GM13976 (cell line): Measurements from ENCODE around the gene RGS9.
A peak's percentile ranks its signal among the peaks of the same experiment; 100 is the strongest.

Source experiments
- DNase-seq: peaks from one replicate; pipeline ENCODE4 v3.0.0; 2012; ENCODE audit warnings: low spot score
- in situ Hi-C: fragments of 300-500 bp; cut with MboI; formaldehyde crosslinking; loops from one replicate; pipeline ENCODE4 v1.12.0; 2022; ENCODE audit warnings: low sequenced_read_pairs, mixed read lengths, inconsistent platforms; ENCODE audit not compliant: unreplicated experiment
- TF ChIP-seq, protein P1 (sequence below): IDR thresholded peaks from 2 replicates; pipeline ENCODE4 v1.5.1; 2012; ENCODE audit warnings: borderline replicate concordance, mild to moderate bottlenecking; ENCODE audit not compliant: insufficient read depth; ENCODE audit errors: extremely low read depth, missing control alignments, control extremely low read depth

The RGS9 gene

DNA sequence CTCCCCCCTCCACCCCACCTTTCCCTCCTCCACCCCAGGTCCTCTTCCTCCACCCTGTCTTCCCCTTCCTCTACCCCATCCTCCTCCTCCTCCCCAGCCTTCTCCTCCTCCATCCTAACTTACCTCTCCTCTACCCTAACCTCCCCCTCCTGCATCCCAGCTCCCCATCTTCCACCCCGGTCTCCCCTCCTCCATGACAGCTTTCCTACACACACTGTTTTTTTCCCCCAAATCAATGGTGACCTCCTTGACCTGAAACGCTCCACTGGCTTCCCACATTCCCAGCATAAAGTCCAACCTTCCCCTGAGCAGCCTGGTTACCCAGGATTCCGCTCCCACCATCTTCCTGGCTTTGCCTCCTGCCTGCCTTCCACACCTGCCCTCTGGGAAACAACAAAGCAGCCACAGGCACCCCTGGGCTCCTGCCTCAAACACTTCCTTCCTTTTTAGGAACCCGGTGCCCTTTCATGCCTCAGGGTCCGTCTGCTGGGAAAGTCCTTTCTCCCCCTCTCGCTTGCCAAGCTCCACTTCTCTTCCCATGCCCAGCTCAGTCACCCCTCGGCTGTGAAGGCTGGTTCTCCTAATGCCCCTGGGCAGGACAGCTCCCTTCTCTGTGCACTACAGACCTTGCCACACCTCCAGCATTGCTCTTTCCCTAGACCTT, 2.1 kb downstream of the RGS9 start:
- DNase-seq, result no peak
- TF ChIP-seq, protein P1, sequence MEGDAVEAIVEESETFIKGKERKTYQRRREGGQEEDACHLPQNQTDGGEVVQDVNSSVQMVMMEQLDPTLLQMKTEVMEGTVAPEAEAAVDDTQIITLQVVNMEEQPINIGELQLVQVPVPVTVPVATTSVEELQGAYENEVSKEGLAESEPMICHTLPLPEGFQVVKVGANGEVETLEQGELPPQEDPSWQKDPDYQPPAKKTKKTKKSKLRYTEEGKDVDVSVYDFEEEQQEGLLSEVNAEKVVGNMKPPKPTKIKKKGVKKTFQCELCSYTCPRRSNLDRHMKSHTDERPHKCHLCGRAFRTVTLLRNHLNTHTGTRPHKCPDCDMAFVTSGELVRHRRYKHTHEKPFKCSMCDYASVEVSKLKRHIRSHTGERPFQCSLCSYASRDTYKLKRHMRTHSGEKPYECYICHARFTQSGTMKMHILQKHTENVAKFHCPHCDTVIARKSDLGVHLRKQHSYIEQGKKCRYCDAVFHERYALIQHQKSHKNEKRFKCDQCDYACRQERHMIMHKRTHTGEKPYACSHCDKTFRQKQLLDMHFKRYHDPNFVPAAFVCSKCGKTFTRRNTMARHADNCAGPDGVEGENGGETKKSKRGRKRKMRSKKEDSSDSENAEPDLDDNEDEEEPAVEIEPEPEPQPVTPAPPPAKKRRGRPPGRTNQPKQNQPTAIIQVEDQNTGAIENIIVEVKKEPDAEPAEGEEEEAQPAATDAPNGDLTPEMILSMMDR, result no peak
- in situ Hi-C loops, result no loop called here

- TF ChIP-seq, protein P1, result no peak
- in situ Hi-C loops, result no loop called here
- DNase-seq, result no peak
These were observed 5.1 kb downstream of the RGS9 start for GRCh38 chr17:65142247-65142646.

DNA sequence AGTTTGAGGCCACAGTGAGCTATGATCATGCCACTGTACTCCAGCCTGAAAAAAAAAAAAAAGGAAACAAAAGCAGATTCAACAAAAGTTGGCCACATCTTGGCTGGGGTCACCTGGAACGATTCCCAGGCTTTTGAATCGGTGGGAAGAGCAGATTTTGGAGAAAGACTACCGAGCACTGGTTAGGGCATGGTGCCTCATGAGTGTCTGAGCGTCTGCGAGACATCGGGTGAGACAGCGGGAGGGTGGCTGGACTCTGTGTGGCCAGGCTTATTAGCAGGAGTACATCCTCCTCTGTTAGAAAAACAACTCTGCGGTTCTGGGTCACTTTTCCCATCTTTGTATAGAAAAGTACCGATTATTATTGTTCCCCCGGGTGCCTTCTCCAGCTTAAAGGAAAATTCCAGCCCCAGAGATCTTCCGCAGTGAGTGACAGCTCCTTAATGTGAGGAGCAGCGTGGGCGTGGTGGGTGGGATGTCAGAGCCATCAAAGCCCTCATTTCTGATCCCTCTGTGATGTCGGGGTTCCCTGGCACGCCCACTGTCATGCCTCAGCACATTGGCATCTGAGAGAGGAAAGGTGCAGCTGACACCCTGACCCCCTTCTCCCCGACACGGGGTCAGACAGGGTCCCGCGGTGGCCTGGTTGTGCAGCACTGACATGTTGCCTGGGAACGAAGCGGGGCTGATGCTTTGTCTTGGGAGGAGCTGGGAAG, 6.9 kb downstream of the RGS9 start:
- in situ Hi-C loops, result no loop called here
- no peak for DNase-seq
- TF ChIP-seq, protein P1, result no peak

DNA sequence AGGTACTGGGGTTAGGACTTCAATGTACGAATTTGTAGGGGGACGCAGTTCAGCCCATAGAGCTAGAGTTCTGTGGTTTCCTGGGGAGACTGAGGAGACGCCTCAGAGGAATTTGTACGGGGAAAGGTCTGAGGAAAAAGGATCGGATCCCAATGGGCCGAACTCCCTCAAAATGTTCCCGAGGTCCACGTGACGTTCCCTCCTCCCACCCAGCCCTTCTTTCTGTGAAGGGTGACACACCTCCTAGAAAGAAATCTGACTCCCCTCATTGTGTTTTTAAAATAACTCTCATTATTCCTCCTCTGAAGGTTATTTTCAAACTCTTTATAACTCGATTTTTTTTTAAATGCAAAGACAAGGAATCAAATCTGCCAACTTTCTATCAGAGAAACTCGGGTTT, 8.6 kb downstream of the RGS9 start:
- in situ Hi-C loops, result no loop called here
- no peak for DNase-seq
- TF ChIP-seq, protein P1, result no peak

- DNase-seq, result no peak
- in situ Hi-C loops, result no loop called here
- TF ChIP-seq, protein P1, result no peak
These were observed 10.8 kb downstream of the RGS9 start for GRCh38 chr17:65147955-65148354.

- peak; percentile 78 for DNase-seq
- TF ChIP-seq, protein P1, result no peak
- in situ Hi-C loops, result no loop called here
These were observed 17.8 kb downstream of the RGS9 start for GRCh38 chr17:65154770-65155589.
